ENCODE measurements around the gene RPS17.

- TF ChIP-seq CTCF (IDR thresholded peaks at IDR 0.05) (no peak), EZH2 (IDR thresholded peaks at IDR 0.05; ENCODE audit: borderline replicate concordance, insufficient read depth, low read depth, low read length, poor library complexity, severe bottlenecking) (no peak)
Measured at GRCh38 chr15:82580713-82581112, 40.5 kb upstream of the RPS17 start.

All from B cell (primary cell).